T-helper 1 cell treated with Interleukin-12 subunit alpha and Interleukin-12 subunit beta and Interleukin-4 antibody, amounts not matched to agents 30 ng/mL and 1 ng/mL, for 36 hours (primary cell): ENCODE results near the gene FAM47E. TPM values are rescaled to one million over a fixed set of nuclear protein-coding genes. Genes with fewer than 3 reads are reported as not detected.
"Not testable (repeated sequence)": the region's sequence is repeated elsewhere in the genome, so short reads cannot be mapped to it uniquely, and the experiment has no call there.

Experiments used
- intact Hi-C: fragments of 100-400 bp; cut with micrococcal nuclease; formaldehyde crosslinking; loops from one replicate; pipeline ENCODE4 v1.15.1; 2024
- total RNA-seq: library from RNA; stranded (reverse); gene quantifications from 2 replicates; pipeline ENCODE4 v1.2.3, GENCODE V29; 2022

Gene FAM47E
- total RNA-seq, 1 donor from 2014 or later = not detected

GRCh38 chr4:76219299-76220055, 32.0 kb upstream of the FAM47E start:
- intact Hi-C loops = loop anchor here (10.0 kb wide), 2 partner anchors 475 to 1635 kb away; no protein-coding TSS in a partner anchor

GRCh38 chr4:76224171-76224570, 27.4 kb upstream of the FAM47E start:
- intact Hi-C loops = no loop called here

- intact Hi-C loops = no loop called here
Observed at GRCh38 chr4:76226418-76226817, 25.1 kb upstream of the FAM47E start.

GRCh38 chr4:76232681-76233080, 18.8 kb upstream of the FAM47E start:
- intact Hi-C loops = no loop called here

- intact Hi-C loops = no loop called here
Observed at GRCh38 chr4:76233083-76233482, 18.4 kb upstream of the FAM47E start.

GRCh38 chr4:76233529-76233928, 18.0 kb upstream of the FAM47E start:
- intact Hi-C loops = no loop called here

- intact Hi-C loops = no loop called here
Observed at GRCh38 chr4:76233967-76234678, 17.4 kb upstream of the FAM47E start.

GRCh38 chr4:76234679-76235044, 16.9 kb upstream of the FAM47E start:
- intact Hi-C loops = no loop called here

- intact Hi-C loops = no loop called here
Observed at GRCh38 chr4:76235407-76235806, 16.1 kb upstream of the FAM47E start.

GRCh38 chr4:76235915-76236314, 15.6 kb upstream of the FAM47E start:
- intact Hi-C loops = no loop called here

- intact Hi-C loops = no loop called here
Observed at GRCh38 chr4:76238236-76238635, 13.3 kb upstream of the FAM47E start.

GRCh38 chr4:76238701-76239100, 12.8 kb upstream of the FAM47E start:
- intact Hi-C loops = no loop called here

- intact Hi-C loops = no loop called here
Observed at GRCh38 chr4:76240236-76240635, 11.3 kb upstream of the FAM47E start.

GRCh38 chr4:76243877-76244276, 7.6 kb upstream of the FAM47E start:
- intact Hi-C loops = not testable (repeated sequence)

GRCh38 chr4:76246025-76246424, 5.5 kb upstream of the FAM47E start:
- intact Hi-C loops = no loop called here

GRCh38 chr4:76246852-76247251, 4.7 kb upstream of the FAM47E start:
- intact Hi-C loops = no loop called here

GRCh38 chr4:76250962-76251361, 559 bp upstream of the FAM47E start:
- intact Hi-C loops = loop anchor here (1.0 kb wide), 1 partner anchor 127 kb away; no protein-coding TSS in a partner anchor

- intact Hi-C loops = loop anchor here (2.0 kb wide), 1 partner anchor 49 kb away; no protein-coding TSS in a partner anchor
Observed at GRCh38 chr4:76252271-76252653, 741 bp downstream of the FAM47E start.

GRCh38 chr4:76253511-76253910, 2.0 kb downstream of the FAM47E start:
- intact Hi-C loops = loop anchor here (2.0 kb wide), 1 partner anchor 47 kb away; no protein-coding TSS in a partner anchor

- intact Hi-C loops = no loop called here
Observed at GRCh38 chr4:76256032-76256431, 4.5 kb downstream of the FAM47E start.

GRCh38 chr4:76256968-76257367, 5.4 kb downstream of the FAM47E start:
- intact Hi-C loops = no loop called here

- intact Hi-C loops = no loop called here
Observed at GRCh38 chr4:76257824-76258223, 6.3 kb downstream of the FAM47E start.

- intact Hi-C loops = no loop called here
Observed at GRCh38 chr4:76260571-76260970, 9.1 kb downstream of the FAM47E start.
